ENCODE measurements around the gene DTNBP1. TPM values are rescaled to one million over a fixed set of nuclear protein-coding genes. Genes with fewer than 3 reads are reported as not detected.

DTNBP1 gene
- total and polyA plus RNA-seq, 2 of the 8 experiments (the other 6 are each of a cell fraction or from before 2014, with no cell fraction given): 13.5 to 22.1 TPM

GRCh38 chr6:15661853-15662325 is 939 bp downstream of the DTNBP1 start:
- peaks cover 6 to 13% (median 11%) of the 10 kb centered on the region in 4 experiments for H3K27me3 ChIP-seq (replicated peaks in 1 of 4; ENCODE audit: control insufficient read depth in 3 of 4, extremely low read depth in 1 of 4, insufficient read depth in 3 of 4, low read length in 3 of 4)
- H3K14ac ChIP-seq (ENCODE audit: insufficient read length): no peak overlapping the region
- no peaks in the 10 kb centered on the region for H3K79me1 ChIP-seq (ENCODE audit: low read depth, low read length)
- no peak overlapping the region for H3K27ac ChIP-seq (ENCODE audit: low read depth, low read length)
- H4K91ac ChIP-seq (replicated peaks; ENCODE audit: insufficient read length, low read length): no peak overlapping the region
- DNase-seq (ENCODE audit: low read depth in 1 of 2, low spot score in 2 of 2) (no peak), FAIRE-seq (no peak)
- H4K8ac ChIP-seq (ENCODE audit: extremely low read depth, insufficient read depth, low read length): no peak overlapping the region; the same call in 1 of the 2 replicates
- no peak overlapping the region for H2AK5ac ChIP-seq (ENCODE audit: low read depth, low read length)
- H2BK120ac ChIP-seq (replicated peaks; ENCODE audit: low read depth, low read length): no peak overlapping the region
- no peak overlapping the region for H3K56ac ChIP-seq (replicated peaks; ENCODE audit: insufficient read length, low read depth, low read length)
- peak overlapping the region; percentile 62; the same call in 1 of the 2 replicates for H3K18ac ChIP-seq (ENCODE audit: extremely low read depth, low read length)
- no peak overlapping the region for H3K4ac ChIP-seq (replicated peaks; ENCODE audit: insufficient read length, low read depth, low read length)
- H3K4me1 ChIP-seq (replicated peaks in 1 of 4; ENCODE audit: control insufficient read depth in 3 of 4, insufficient read depth in 4 of 4, low read length in 3 of 4): peaks cover 0 to 6% (median 4%) of the 10 kb centered on the region in 4 experiments; a peak in 4 of 7 replicates
- H3K4me3 ChIP-seq (ENCODE audit: extremely low read depth in 1 of 4, insufficient read depth in 2 of 4, low read depth in 3 of 4, low read length in 4 of 4): peak overlapping the region; percentile 66 to 90 (median 71)
- no peaks in the 10 kb centered on the region for H3K9me3 ChIP-seq (ENCODE audit: insufficient read depth in 2 of 2, low read depth in 1 of 2, low read length in 1 of 2)
- peak overlapping the region; percentile 46; the same call in 1 of the 2 replicates for H2BK12ac ChIP-seq (ENCODE audit: low read depth, low read length)
- WGBS, 2 experiments (ENCODE audit: extremely low coverage in 1 of 2, insufficient coverage in 1 of 2, insufficient read length in 1 of 2, insufficient replicate concordance in 2 of 2, low coverage in 1 of 2, low lambda C conversion rate in 2 of 2, missing lambda C conversion rate in 1 of 2): 13% methylated on average over 26 of the region's 26 CpGs; no CpG with 5 or more reads in 1 of the 2 experiments
- peak overlapping the region; percentile 90 to 94 for H3K4me2 ChIP-seq (ENCODE audit: insufficient read depth in 1 of 2, low read depth in 2 of 2, low read length in 2 of 2)
- no peak overlapping the region for H4K5ac ChIP-seq (ENCODE audit: insufficient read length, low read depth, low read length)
- H3K79me2 ChIP-seq (ENCODE audit: control insufficient read depth in 1 of 2, insufficient read depth in 2 of 2, low read length in 2 of 2): 0 out of 4 replicates have a peak, but pooled peaks cover 0 to 5% of the 10 kb centered on the region in 2 experiments
- CTCF ChIA-PET (ENCODE audit: partially characterized antibody): interaction anchor here (0.8 to 2.2 kb wide), 3 partner anchors 20 to 544 kb away, joined by 3 to 8 read pairs (median 3); no protein-coding TSS in a partner anchor
- no peak overlapping the region for H3K23ac ChIP-seq (ENCODE audit: insufficient read length)
- H3K23me2 ChIP-seq (ENCODE audit: low read depth, low read length): peaks cover 8% of the 10 kb centered on the region; the same call in 1 of the 2 replicates
- H2BK5ac ChIP-seq (ENCODE audit: low read depth, low read length): 0 out of 2 replicates have a peak overlapping the region, but pooled peaks have one; percentile 31
- no peak for TF ChIP-seq KDM5A (IDR thresholded peaks at IDR 0.05; ENCODE audit: low read length)
- TF ChIP-seq, protein P1, sequence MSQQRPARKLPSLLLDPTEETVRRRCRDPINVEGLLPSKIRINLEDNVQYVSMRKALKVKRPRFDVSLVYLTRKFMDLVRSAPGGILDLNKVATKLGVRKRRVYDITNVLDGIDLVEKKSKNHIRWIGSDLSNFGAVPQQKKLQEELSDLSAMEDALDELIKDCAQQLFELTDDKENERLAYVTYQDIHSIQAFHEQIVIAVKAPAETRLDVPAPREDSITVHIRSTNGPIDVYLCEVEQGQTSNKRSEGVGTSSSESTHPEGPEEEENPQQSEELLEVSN (IDR thresholded peaks at IDR 0.05): 0 out of 2 replicates have a peak, but pooled peaks have one; percentile 56
- no peak overlapping the region for H2BK20ac ChIP-seq (ENCODE audit: low read length)
- POLR2A ChIA-PET (ENCODE audit: partially characterized antibody): interaction anchor here (1.3 kb wide), 1 partner anchor 9 kb away, joined by 6 read pairs; no protein-coding TSS in a partner anchor
- peaks cover 0 to 4% of the 10 kb centered on the region in 2 experiments for H4K20me1 ChIP-seq (replicated peaks in 1 of 2; ENCODE audit: control insufficient read depth in 1 of 2, insufficient read depth in 2 of 2, low read length in 2 of 2)
- H3K36me3 ChIP-seq (ENCODE audit: control insufficient read depth in 2 of 4, insufficient read depth in 4 of 4, low read length in 3 of 4): no peaks in the 10 kb centered on the region; a peak in 1 of 8 replicates
- H3K9ac ChIP-seq (replicated peaks in 1 of 4; ENCODE audit: extremely low read depth in 1 of 4, low read depth in 3 of 4, low read length in 3 of 4): peak overlapping the region; percentile 1 to 60 (median 44); a peak in 4 of 7 replicates
- no peak overlapping the region for H2BK15ac ChIP-seq (ENCODE audit: low read length)
- H2AFZ ChIP-seq (ENCODE audit: low read length): peak overlapping the region; percentile 34
